HUES64 (cell line): ENCODE measurements around the gene FXR1.
A peak's percentile ranks its signal among the peaks of the same experiment; 100 is the strongest.

Experiments used
- H3K27ac ChIP-seq: 2 replicates; pipeline ENCODE4 v1.7.0; 2013; ENCODE audit warnings: low read depth, low read length, inconsistent platforms
- H3K27me3 ChIP-seq: 2 replicates; pipeline ENCODE4 v1.6.1; 2013; ENCODE audit warnings: mild to moderate bottlenecking, low read length; ENCODE audit not compliant: insufficient read depth
- H3K36me3 ChIP-seq: 2 replicates; pipeline ENCODE4 v1.6.1; 2013; ENCODE audit warnings: mild to moderate bottlenecking, low read length; ENCODE audit not compliant: insufficient read depth
- H3K4me1 ChIP-seq: 2 replicates; pipeline ENCODE4 v1.6.1; 2013; ENCODE audit warnings: mild to moderate bottlenecking, low read length, moderate library complexity; ENCODE audit not compliant: insufficient read depth
- H3K4me3 ChIP-seq: 2 replicates; pipeline ENCODE4 v1.5.1; 2013; ENCODE audit warnings: mild to moderate bottlenecking, low read length, moderate library complexity
- H3K9ac ChIP-seq: 2 replicates; pipeline ENCODE4 v1.6.1; 2013; ENCODE audit warnings: mild to moderate bottlenecking, low read depth, low read length
- H3K9me3 ChIP-seq: 2 replicates; pipeline ENCODE4 v1.6.1; 2013; ENCODE audit warnings: low read depth, low read length; ENCODE audit not compliant: insufficient read depth
- WGBS: fragments of 150-250, 120-280 bp; methylation state at CpG from one replicate; pipeline ENCODE4 v1.1.7; 2013; ENCODE audit warnings: missing lambda C conversion rate; 5-methylcytosine and 5-hydroxymethylcytosine counted together

FXR1 gene

GRCh38 chr3:180910823-180911222 is 1.6 kb upstream of the FXR1 start:
- WGBS: 90% methylated on average over 4 of the region's 4 CpGs
- peaks cover 13% of the 10 kb centered on the region for H3K36me3 ChIP-seq
- H3K4me3 ChIP-seq: no peak overlapping the region

DNA sequence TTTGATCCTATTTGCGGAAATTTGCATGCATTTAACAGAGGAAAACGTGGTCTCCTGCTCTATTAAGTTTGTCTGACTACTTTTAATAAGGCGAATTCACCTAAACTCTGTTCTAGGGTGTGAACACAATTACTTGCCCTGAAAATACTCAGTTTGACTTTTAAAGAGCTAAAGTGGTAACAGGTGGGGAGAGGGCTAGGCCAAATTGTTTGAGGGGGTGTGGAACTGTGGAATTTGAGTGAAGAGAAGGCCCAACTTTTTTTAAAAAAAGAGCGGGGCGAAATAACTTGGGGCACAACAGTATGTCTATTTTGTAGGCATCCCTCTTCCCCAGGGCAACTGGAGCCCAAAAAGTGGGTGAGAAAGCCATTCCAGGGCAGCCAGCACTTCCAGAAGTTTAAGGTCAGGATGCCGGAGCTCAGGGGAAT is 580 bp upstream of the FXR1 start:
- no peaks in the 10 kb centered on the region for H3K9me3 ChIP-seq
- WGBS: 23% methylated on average over 6 of the region's 6 CpGs
- H3K4me3 ChIP-seq: peak overlapping the region; percentile 99
- H3K36me3 ChIP-seq: peaks cover 22% of the 10 kb centered on the region
- no peaks in the 10 kb centered on the region for H3K27me3 ChIP-seq
- peak overlapping the region; percentile 99; the same call in 1 of the 2 replicates for H3K27ac ChIP-seq
- peak overlapping the region; percentile 99 for H3K9ac ChIP-seq
- H3K4me1 ChIP-seq: peaks cover 22% of the 10 kb centered on the region

More at GRCh38 chr3:180910823-180911222, 1.6 kb upstream of the FXR1 start:
- Histone ChIP-seq H3K27me3 (no peaks in the 10 kb centered on the region), H3K9me3 (peaks cover 3% of the 10 kb centered on the region; the same call in 1 of the 2 replicates), H3K27ac (no peak overlapping the region), H3K9ac (no peak overlapping the region), H3K4me1 (peaks cover 22% of the 10 kb centered on the region)

GRCh38 chr3:180913581-180914404 is 1.3 kb downstream of the FXR1 start:
- Histone ChIP-seq H3K4me3 (peak overlapping the region; percentile 99), H3K27me3 (no peaks in the 10 kb centered on the region), H3K27ac (peak overlapping the region; percentile 99), H3K9me3 (no peaks in the 10 kb centered on the region), H3K4me1 (peaks cover 22% of the 10 kb centered on the region), H3K9ac (peak overlapping the region; percentile 99), H3K36me3 (peaks cover 35% of the 10 kb centered on the region)
- WGBS: 11% methylated on average over 14 of the region's 19 CpGs

DNA sequence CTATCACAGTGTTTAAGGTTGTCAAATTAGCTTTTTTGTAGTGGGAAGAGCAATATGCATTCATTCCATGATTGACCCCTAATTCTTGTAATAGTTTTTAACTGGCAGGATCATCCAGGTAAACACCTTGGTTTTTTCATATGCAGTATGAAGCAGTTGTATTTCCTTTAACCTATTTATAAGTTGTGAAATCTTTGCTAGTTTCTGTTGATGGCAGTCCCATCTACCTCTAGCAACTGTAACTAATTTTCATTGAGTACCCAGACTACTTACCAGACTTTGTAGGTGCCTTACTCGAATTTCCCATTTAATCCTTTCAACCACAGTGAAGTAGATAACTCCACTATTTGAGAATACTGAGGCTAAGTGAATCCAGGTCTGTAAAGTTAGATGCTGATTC is 6.1 kb downstream of the FXR1 start:
- Histone ChIP-seq H3K4me1 (peaks cover 27% of the 10 kb centered on the region), H3K4me3 (no peak overlapping the region), H3K36me3 (peaks cover 53% of the 10 kb centered on the region), H3K9ac (no peak overlapping the region), H3K27me3 (no peaks in the 10 kb centered on the region), H3K27ac (no peak overlapping the region), H3K9me3 (no peaks in the 10 kb centered on the region)
- WGBS: 95% methylated on average over 1 of the region's 1 CpG

GRCh38 chr3:180922242-180922641 is 9.8 kb downstream of the FXR1 start:
- Histone ChIP-seq H3K36me3 (peaks cover 30% of the 10 kb centered on the region), H3K9ac (no peak overlapping the region), H3K4me1 (peaks cover 22% of the 10 kb centered on the region), H3K27me3 (no peaks in the 10 kb centered on the region), H3K4me3 (no peak overlapping the region), H3K27ac (no peak overlapping the region), H3K9me3 (no peaks in the 10 kb centered on the region)

DNA sequence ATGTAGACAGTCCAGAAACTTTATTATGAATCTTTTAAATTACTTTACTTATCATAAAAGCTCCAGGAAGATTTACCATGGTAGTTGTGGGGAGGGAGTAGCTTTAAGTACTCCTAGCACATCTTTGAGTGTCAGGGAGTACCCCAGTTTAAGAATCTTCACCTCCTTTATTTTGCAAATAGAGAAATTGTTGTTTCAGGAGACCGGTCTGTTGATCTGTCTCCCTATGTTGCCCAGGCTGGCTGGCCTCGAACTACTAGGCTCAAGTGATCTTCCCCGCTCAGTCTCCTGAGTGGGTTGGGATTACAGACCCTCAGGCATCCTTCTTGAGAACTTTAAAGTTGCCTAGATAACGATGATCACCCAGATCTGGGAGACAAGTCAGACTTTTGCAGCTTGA is 11.1 kb downstream of the FXR1 start:
- H3K4me3 ChIP-seq: no peak overlapping the region
- H3K9ac ChIP-seq: peak overlapping the region; percentile 22; the same call in 1 of the 2 replicates
- WGBS: 81% methylated on average over 4 of the region's 4 CpGs
- H3K9me3 ChIP-seq: peaks cover 3% of the 10 kb centered on the region; the same call in 1 of the 2 replicates
- 0 out of 2 replicates have a peak overlapping the region, but pooled peaks have one; percentile 35 for H3K27ac ChIP-seq
- H3K4me1 ChIP-seq: peaks cover 22% of the 10 kb centered on the region
- H3K27me3 ChIP-seq: no peaks in the 10 kb centered on the region
- peaks cover 27% of the 10 kb centered on the region; the same call in 1 of the 2 replicates for H3K36me3 ChIP-seq

DNA sequence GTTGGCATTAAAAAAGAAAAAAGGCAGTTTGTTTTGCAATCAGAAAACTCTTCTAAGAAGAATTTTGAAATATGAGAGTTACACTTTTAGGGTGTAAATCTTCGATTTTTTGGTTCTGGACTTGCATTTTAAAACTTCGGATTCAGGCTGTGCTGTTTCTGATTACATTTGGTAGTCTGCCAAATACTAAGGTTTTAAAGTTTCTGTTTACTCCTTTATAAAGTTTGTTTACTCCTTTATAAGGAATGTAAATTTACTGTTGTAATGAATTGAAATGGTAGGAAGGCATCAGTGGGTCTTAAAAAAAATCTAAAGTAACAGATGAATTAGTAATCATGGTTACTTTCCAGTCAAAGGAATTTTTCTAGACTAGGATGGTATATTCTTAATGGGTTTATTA is 14.1 kb downstream of the FXR1 start:
- H3K27me3 ChIP-seq: no peaks in the 10 kb centered on the region
- no peak overlapping the region for H3K9ac ChIP-seq
- 89% methylated on average over 2 of the region's 2 CpGs for WGBS
- H3K4me3 ChIP-seq: no peak overlapping the region
- peaks cover 22% of the 10 kb centered on the region for H3K4me1 ChIP-seq
- peaks cover 3% of the 10 kb centered on the region; the same call in 1 of the 2 replicates for H3K9me3 ChIP-seq
- H3K36me3 ChIP-seq: peaks cover 28% of the 10 kb centered on the region
- H3K27ac ChIP-seq: no peak overlapping the region

- Histone ChIP-seq H3K27me3 (no peaks in the 10 kb centered on the region), H3K9ac (no peak overlapping the region), H3K27ac (no peak overlapping the region), H3K36me3 (peaks cover 26% of the 10 kb centered on the region), H3K9me3 (peaks cover 3% of the 10 kb centered on the region; the same call in 1 of the 2 replicates), H3K4me3 (no peak overlapping the region), H3K4me1 (peaks cover 7% of the 10 kb centered on the region; the same call in 1 of the 2 replicates)
- WGBS: 94% methylated on average over 5 of the region's 5 CpGs
These were observed 16.9 kb downstream of the FXR1 start for GRCh38 chr3:180929376-180929775.

- Histone ChIP-seq H3K36me3 (peaks cover 37% of the 10 kb centered on the region), H3K4me1 (peaks cover 7% of the 10 kb centered on the region; the same call in 1 of the 2 replicates), H3K27ac (no peak overlapping the region), H3K9me3 (peaks cover 3% of the 10 kb centered on the region; the same call in 1 of the 2 replicates), H3K9ac (no peak overlapping the region), H3K27me3 (no peaks in the 10 kb centered on the region), H3K4me3 (no peak overlapping the region)
- WGBS: 93% methylated on average over 3 of the region's 4 CpGs
These were observed 18.1 kb downstream of the FXR1 start for GRCh38 chr3:180930526-180930925.

GRCh38 chr3:180932819-180933218 is 20.3 kb downstream of the FXR1 start:
- H3K4me1 ChIP-seq: no peaks in the 10 kb centered on the region
- no peaks in the 10 kb centered on the region for H3K9me3 ChIP-seq
- H3K9ac ChIP-seq: no peak overlapping the region
- no peak overlapping the region for H3K4me3 ChIP-seq
- WGBS: no CpG with 5 or more reads among the region's 1 CpG
- no peaks in the 10 kb centered on the region for H3K27me3 ChIP-seq
- H3K27ac ChIP-seq: no peak overlapping the region
- H3K36me3 ChIP-seq: peaks cover 55% of the 10 kb centered on the region

DNA sequence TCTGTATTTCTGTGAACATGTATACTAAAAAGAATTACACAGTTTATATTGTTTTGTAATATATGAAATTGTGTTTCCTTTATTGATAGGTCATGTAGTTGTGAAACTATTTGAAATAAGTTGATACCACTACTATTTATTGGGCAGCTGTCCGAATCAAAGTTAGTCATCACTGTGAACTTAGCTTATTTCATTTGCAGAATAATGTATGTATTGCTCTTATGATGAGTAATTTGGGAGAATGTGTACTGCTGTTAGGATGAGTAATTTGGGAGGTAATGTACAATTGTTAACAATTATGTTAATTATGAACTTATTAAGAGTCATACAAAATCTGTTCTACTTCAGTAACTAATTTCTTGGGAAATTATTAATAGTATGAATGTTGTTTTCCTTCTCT is 22.2 kb downstream of the FXR1 start:
- Histone ChIP-seq H3K4me1 (no peaks in the 10 kb centered on the region), H3K27ac (no peak overlapping the region), H3K9me3 (no peaks in the 10 kb centered on the region), H3K36me3 (peaks cover 63% of the 10 kb centered on the region), H3K4me3 (no peak overlapping the region), H3K27me3 (no peaks in the 10 kb centered on the region), H3K9ac (no peak overlapping the region)
- WGBS: 80% methylated on average over 1 of the region's 1 CpG
